ENCODE measurements around the gene FKBP4. TPM values are rescaled to one million over a fixed set of nuclear protein-coding genes. Genes with fewer than 3 reads are reported as not detected.
A peak's percentile ranks its signal among the peaks of the same experiment; 100 is the strongest.

The FKBP4 gene
- total and polyA plus RNA-seq, 2 of the 8 experiments (the other 6 are each of a cell fraction or from before 2014, with no cell fraction given) = 72.6 to 243 TPM

GRCh38 chr12:2749580-2749979 lies 45.2 kb upstream of the FKBP4 start:
- Histone ChIP-seq H2BK12ac (ENCODE audit: low read depth, low read length) (0 out of 2 replicates have a peak overlapping the region, but pooled peaks have one; percentile 87), H2AK5ac (ENCODE audit: low read depth, low read length) (no peak overlapping the region), H4K5ac (ENCODE audit: insufficient read length, low read depth, low read length) (no peak overlapping the region), H2AFZ (ENCODE audit: low read length) (no peak overlapping the region), H4K20me1 (replicated peaks in 1 of 2; ENCODE audit: control insufficient read depth in 1 of 2, insufficient read depth in 2 of 2, low read length in 2 of 2) (no peaks in the 10 kb centered on the region), H3K4me1 (replicated peaks in 1 of 4; ENCODE audit: control insufficient read depth in 3 of 4, insufficient read depth in 4 of 4, low read length in 3 of 4) (peaks cover 6 to 17% (median 14%) of the 10 kb centered on the region in 4 experiments), H3K4me3 (ENCODE audit: extremely low read depth in 1 of 4, insufficient read depth in 2 of 4, low read depth in 3 of 4, low read length in 4 of 4) (no peak overlapping the region), H3K23ac (ENCODE audit: insufficient read length) (no peak overlapping the region), H2BK20ac (ENCODE audit: low read length) (no peak overlapping the region), H3K36me3 (ENCODE audit: control insufficient read depth in 2 of 4, insufficient read depth in 4 of 4, low read length in 3 of 4) (no peaks in the 10 kb centered on the region), H3K56ac (replicated peaks; ENCODE audit: insufficient read length, low read depth, low read length) (no peak overlapping the region), H2BK120ac (replicated peaks; ENCODE audit: low read depth, low read length) (no peak overlapping the region), H4K91ac (replicated peaks; ENCODE audit: insufficient read length, low read length) (no peak overlapping the region), H3K79me1 (ENCODE audit: low read depth, low read length) (no peaks in the 10 kb centered on the region), H4K8ac (ENCODE audit: extremely low read depth, insufficient read depth, low read length) (no peak overlapping the region), H3K4ac (replicated peaks; ENCODE audit: insufficient read length, low read depth, low read length) (no peak overlapping the region), H3K27me3 (replicated peaks in 1 of 4; ENCODE audit: control insufficient read depth in 3 of 4, extremely low read depth in 1 of 4, insufficient read depth in 3 of 4, low read length in 3 of 4) (peaks cover 0 to 9% (median 8%) of the 10 kb centered on the region in 4 experiments; a peak in 4 of 7 replicates), H3K27ac (ENCODE audit: low read depth, low read length) (no peak overlapping the region), H3K4me2 (ENCODE audit: insufficient read depth in 1 of 2, low read depth in 2 of 2, low read length in 2 of 2) (0 out of 4 replicates have a peak overlapping the region, but pooled peaks of 1 of the 2 experiments have one; percentile 4), H3K14ac (ENCODE audit: insufficient read length) (no peak overlapping the region), H3K23me2 (ENCODE audit: low read depth, low read length) (peaks cover 6% of the 10 kb centered on the region; the same call in 1 of the 2 replicates), H3K9me3 (ENCODE audit: insufficient read depth in 2 of 2, low read depth in 1 of 2, low read length in 1 of 2) (no peaks in the 10 kb centered on the region), H3K18ac (ENCODE audit: extremely low read depth, low read length) (0 out of 2 replicates have a peak overlapping the region, but pooled peaks have one; percentile 24), H3K79me2 (ENCODE audit: control insufficient read depth in 1 of 2, insufficient read depth in 2 of 2, low read length in 2 of 2) (no peaks in the 10 kb centered on the region), H3K9ac (replicated peaks in 1 of 4; ENCODE audit: extremely low read depth in 1 of 4, low read depth in 3 of 4, low read length in 3 of 4) (no peak overlapping the region), H2BK15ac (ENCODE audit: low read length) (no peak overlapping the region), H2BK5ac (ENCODE audit: low read depth, low read length) (0 out of 2 replicates have a peak overlapping the region, but pooled peaks have one; percentile 13)
- 82% methylated on average over 11 of the region's 11 CpGs; no CpG with 5 or more reads in 1 of the 2 experiments for WGBS, 2 experiments (ENCODE audit: extremely low coverage in 1 of 2, insufficient coverage in 1 of 2, insufficient read length in 1 of 2, insufficient replicate concordance in 2 of 2, low coverage in 1 of 2, low lambda C conversion rate in 2 of 2, missing lambda C conversion rate in 1 of 2)
- FAIRE-seq (no peak), DNase-seq (ENCODE audit: low read depth in 1 of 2, low spot score in 2 of 2) (no peak)
- ChIA-PET POLR2A (ENCODE audit: partially characterized antibody) (interaction anchor here (0.7 to 1.3 kb wide), 6 partner anchors 10 to 61 kb away, joined by 3 to 5 read pairs (median 3); partner anchors contain the start of gene FKBP4), CTCF (ENCODE audit: partially characterized antibody) (interaction anchor here (0.7 to 7.0 kb wide), 10 partner anchors 11 to 66 kb away, joined by 3 to 66 read pairs (median 6); no protein-coding TSS in a partner anchor)
- TF ChIP-seq PHF8 (conservative IDR thresholded peaks at IDR 0.05; ENCODE audit: low read depth, low read length) (no peak), CTBP2 (IDR thresholded peaks at IDR 0.05; ENCODE audit: borderline replicate concordance, insufficient read depth, insufficient read length, low read length) (no peak), EGR1 (IDR thresholded peaks at IDR 0.05; ENCODE audit: borderline replicate concordance, low read depth, low read length) (no peak), NRF1 (IDR thresholded peaks at IDR 0.05; ENCODE audit: low read depth, low read length) (no peak), MAFK (IDR thresholded peaks at IDR 0.05; ENCODE audit: low read depth, low read length) (no peak), CBX8 (IDR thresholded peaks at IDR 0.05; ENCODE audit: borderline replicate concordance, low read depth, low read length) (no peak), RBBP5 (IDR thresholded peaks at IDR 0.05; ENCODE audit: borderline replicate concordance, low read depth, low read length) (no peak), BACH1 (IDR thresholded peaks at IDR 0.05; ENCODE audit: low read length) (no peak), USF2 (IDR thresholded peaks at IDR 0.05; ENCODE audit: low read length) (no peak), SP2 (IDR thresholded peaks at IDR 0.05; ENCODE audit: low read length) (no peak), TCF12 (IDR thresholded peaks at IDR 0.05; ENCODE audit: low read depth, low read length) (no peak), KDM5A (IDR thresholded peaks at IDR 0.05; ENCODE audit: low read length) (no peak), GABPA (IDR thresholded peaks at IDR 0.05; ENCODE audit: borderline replicate concordance, insufficient read depth, low read length) (no peak)
